WTC11 (cell line): ENCODE measurements around the gene EXOSC7. TPM values are rescaled to one million over a fixed set of nuclear protein-coding genes. Genes with fewer than 3 reads are reported as not detected.

Experiments used
- ATAC-seq: fragments of 200-7000 bp; cut with Tn5 transposase; 2 replicates; pipeline ENCODE4 v1.10.0; 2021; ENCODE audit warnings: mild to moderate bottlenecking, moderate library complexity
- CTCF ChIA-PET: fragments of 300-600 bp; sonication (Branson Sonifier 250); formaldehyde crosslinking; loops from one replicate; lab custom pipeline; 2021; ENCODE audit warnings: antibody characterized with exemption; lab: Charles Lee
- POLR2A ChIA-PET: fragments of 350-600 bp; sonication (Branson Sonifier 250); formaldehyde crosslinking; loops from one replicate; lab custom pipeline; 2021; ENCODE audit warnings: antibody characterized with exemption; lab: Charles Lee
- DNase-seq: peaks from one replicate; pipeline ENCODE4 v3.0.0; 2021; ENCODE audit warnings: low spot score
- H3K27ac Mint-ChIP-seq: 2 replicates; pipeline ENCODE4 v1.8.0; 2021; ENCODE audit warnings: mixed read lengths
- H3K27me3 Mint-ChIP-seq: 2 replicates; pipeline ENCODE4 v1.8.0; 2021; ENCODE audit warnings: low read depth, mild to moderate bottlenecking, moderate library complexity, mixed read lengths
- H3K36me3 Mint-ChIP-seq: 2 replicates; pipeline ENCODE4 v1.8.0; 2021; ENCODE audit warnings: mixed read lengths
- H3K4me1 Mint-ChIP-seq: 2 replicates; pipeline ENCODE4 v1.8.0; 2022; ENCODE audit warnings: mixed read lengths
- H3K4me3 Mint-ChIP-seq: 2 replicates; pipeline ENCODE4 v1.8.0; 2021; ENCODE audit warnings: mild to moderate bottlenecking, moderate library complexity, mixed read lengths
- H3K9me3 Mint-ChIP-seq: 2 replicates; pipeline ENCODE4 v1.8.0; 2021; ENCODE audit warnings: mixed read lengths
- CBFB ChIP-seq: sonication (generic); formaldehyde crosslinking; IDR thresholded peaks from 2 replicates; pipeline ENCODE4 v1.8.1; 2022; ENCODE audit warnings: mild to moderate bottlenecking, low read depth, missing genetic modification reagents
- ELF4 ChIP-seq: sonication (generic); formaldehyde crosslinking; IDR thresholded peaks from 2 replicates; pipeline ENCODE4 v1.8.1; 2022; ENCODE audit warnings: low read depth, mild to moderate bottlenecking, moderate library complexity, missing genetic modification reagents
- FOXJ3 ChIP-seq: sonication (generic); formaldehyde crosslinking; IDR thresholded peaks from 2 replicates; pipeline ENCODE4 v1.9.0; 2021; ENCODE audit warnings: missing genetic modification reagents, mild to moderate bottlenecking, borderline replicate concordance
- FOXK1 ChIP-seq: sonication (generic); formaldehyde crosslinking; IDR thresholded peaks from 2 replicates; pipeline ENCODE4 v1.8.0; 2022; ENCODE audit warnings: mild to moderate bottlenecking, moderate library complexity, missing genetic modification reagents
- GTF2I ChIP-seq: fragments of 250-450 bp; sonication (Bioruptor Pico); conservative IDR thresholded peaks from 2 replicates; pipeline ENCODE4 v1.4.0; 2021; ENCODE audit warnings: mild to moderate bottlenecking
- HMGA2 ChIP-seq: fragments of 250-450 bp; sonication (Bioruptor Pico); IDR thresholded peaks from 2 replicates; pipeline ENCODE4 v1.4.0; 2021; ENCODE audit warnings: mild to moderate bottlenecking, moderate library complexity
- MXD4 ChIP-seq: fragments of 250-450 bp; sonication (Bioruptor Pico); IDR thresholded peaks from 2 replicates; pipeline ENCODE4 v1.8.0; 2021; ENCODE audit warnings: mild to moderate bottlenecking, moderate library complexity, borderline replicate concordance
- MYBL2 ChIP-seq: sonication (generic); formaldehyde crosslinking; IDR thresholded peaks from 2 replicates; pipeline ENCODE4 v1.8.1; 2023; ENCODE audit warnings: mild to moderate bottlenecking, moderate library complexity, missing genetic modification reagents
- NR3C1 ChIP-seq: sonication (generic); formaldehyde crosslinking; conservative IDR thresholded peaks from 2 replicates; pipeline ENCODE4 v1.8.1; 2023; ENCODE audit warnings: low read depth, mild to moderate bottlenecking, missing genetic modification reagents
- SMAD3 ChIP-seq: sonication (generic); formaldehyde crosslinking; IDR thresholded peaks from 2 replicates; pipeline ENCODE4 v1.8.0; 2022; ENCODE audit warnings: missing genetic modification reagents, mild to moderate bottlenecking, borderline replicate concordance
- SMAD4 ChIP-seq: sonication (generic); formaldehyde crosslinking; IDR thresholded peaks from 2 replicates; pipeline ENCODE4 v1.8.0; 2022; ENCODE audit warnings: mild to moderate bottlenecking, missing genetic modification reagents
- ZNF396 ChIP-seq: fragments of 250-450 bp; sonication (Bioruptor Pico); IDR thresholded peaks from 2 replicates; pipeline ENCODE4 v1.8.0; 2021; ENCODE audit warnings: mild to moderate bottlenecking, moderate library complexity, borderline replicate concordance
- total RNA-seq: library from RNA; stranded (reverse); gene quantifications from 3 replicates; pipeline ENCODE4 v1.2.3, GENCODE V29; 2021
- TF ChIP-seq, protein P1 (sequence below): fragments of 250-450 bp; sonication (Bioruptor Pico); IDR thresholded peaks from 2 replicates; pipeline ENCODE4 v1.9.0; 2021; ENCODE audit warnings: mild to moderate bottlenecking
- TF ChIP-seq, protein P2 (sequence below): fragments of 250-450 bp; sonication (Bioruptor Pico); IDR thresholded peaks from 2 replicates; pipeline ENCODE4 v1.9.0; 2021; ENCODE audit warnings: mild to moderate bottlenecking
- TF ChIP-seq, protein P3 (sequence below): sonication (generic); formaldehyde crosslinking; IDR thresholded peaks from 2 replicates; pipeline ENCODE4 v1.8.1; 2023; ENCODE audit warnings: mild to moderate bottlenecking, missing genetic modification reagents
- TF ChIP-seq, protein P4 (sequence below): sonication (generic); formaldehyde crosslinking; IDR thresholded peaks from 2 replicates; pipeline ENCODE4 v1.8.1; 2023; ENCODE audit warnings: mild to moderate bottlenecking, missing genetic modification reagents, moderate library complexity
- TF ChIP-seq, protein P5 (sequence below): sonication (generic); formaldehyde crosslinking; IDR thresholded peaks from 2 replicates; pipeline ENCODE4 v1.8.0; 2022; ENCODE audit warnings: missing genetic modification reagents
- TF ChIP-seq, protein P6 (sequence below): sonication (generic); formaldehyde crosslinking; IDR thresholded peaks from 2 replicates; pipeline ENCODE4 v1.8.0; 2023; ENCODE audit warnings: mild to moderate bottlenecking, missing genetic modification reagents
- TF ChIP-seq, protein P7 (sequence below): fragments of 250-450 bp; sonication (Bioruptor Pico); IDR thresholded peaks from 2 replicates; pipeline ENCODE4 v1.8.0; 2021; ENCODE audit warnings: mild to moderate bottlenecking
- TF ChIP-seq, protein P8 (sequence below): sonication (generic); formaldehyde crosslinking; IDR thresholded peaks from 2 replicates; pipeline ENCODE4 v1.8.0; 2023; ENCODE audit warnings: missing genetic modification reagents

The EXOSC7 gene
- total RNA-seq, 1 experiment from 2014 or later, result 85.7 TPM

DNA sequence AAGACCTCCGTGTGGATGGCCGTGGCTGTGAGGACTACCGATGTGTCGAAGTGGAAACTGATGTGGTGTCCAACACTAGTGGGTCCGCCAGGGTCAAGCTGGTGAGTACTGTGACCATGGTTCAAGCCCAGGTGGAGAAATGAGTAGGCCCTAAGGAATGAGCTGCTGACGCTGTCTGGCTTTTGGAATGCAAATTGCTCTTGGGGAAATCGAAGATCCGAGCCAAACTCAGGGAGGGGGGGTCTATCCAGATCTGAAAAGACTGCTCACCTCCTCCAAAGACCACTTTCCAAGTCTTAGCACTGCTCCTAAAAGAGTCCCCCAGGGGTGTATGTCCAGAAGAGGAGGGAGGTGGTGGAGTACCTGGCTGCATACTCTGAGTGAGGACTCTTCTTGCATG, 13.1 kb downstream of the EXOSC7 start:
- Mint-ChIP-seq H3K9me3 (peaks cover 18% of the 10 kb centered on the region), H3K36me3 (peaks cover 57% of the 10 kb centered on the region), H3K27ac (peak overlapping the region; percentile 36), H3K4me3 (no peak overlapping the region), H3K27me3 (no peaks in the 10 kb centered on the region)
- ATAC-seq (no peak), DNase-seq (no peak)
- ChIA-PET POLR2A (no interaction called here), CTCF (interaction anchor here (1.3 kb wide), 1 partner anchor 12 kb away, joined by 4 read pairs; no protein-coding TSS in a partner anchor)
- no peak for TF ChIP-seq SMAD4 (CRISPR knock-in tag)
- no peak for TF ChIP-seq ELF4
- TF ChIP-seq FOXK1 (CRISPR knock-in tag), result no peak
- TF ChIP-seq, protein P1, sequence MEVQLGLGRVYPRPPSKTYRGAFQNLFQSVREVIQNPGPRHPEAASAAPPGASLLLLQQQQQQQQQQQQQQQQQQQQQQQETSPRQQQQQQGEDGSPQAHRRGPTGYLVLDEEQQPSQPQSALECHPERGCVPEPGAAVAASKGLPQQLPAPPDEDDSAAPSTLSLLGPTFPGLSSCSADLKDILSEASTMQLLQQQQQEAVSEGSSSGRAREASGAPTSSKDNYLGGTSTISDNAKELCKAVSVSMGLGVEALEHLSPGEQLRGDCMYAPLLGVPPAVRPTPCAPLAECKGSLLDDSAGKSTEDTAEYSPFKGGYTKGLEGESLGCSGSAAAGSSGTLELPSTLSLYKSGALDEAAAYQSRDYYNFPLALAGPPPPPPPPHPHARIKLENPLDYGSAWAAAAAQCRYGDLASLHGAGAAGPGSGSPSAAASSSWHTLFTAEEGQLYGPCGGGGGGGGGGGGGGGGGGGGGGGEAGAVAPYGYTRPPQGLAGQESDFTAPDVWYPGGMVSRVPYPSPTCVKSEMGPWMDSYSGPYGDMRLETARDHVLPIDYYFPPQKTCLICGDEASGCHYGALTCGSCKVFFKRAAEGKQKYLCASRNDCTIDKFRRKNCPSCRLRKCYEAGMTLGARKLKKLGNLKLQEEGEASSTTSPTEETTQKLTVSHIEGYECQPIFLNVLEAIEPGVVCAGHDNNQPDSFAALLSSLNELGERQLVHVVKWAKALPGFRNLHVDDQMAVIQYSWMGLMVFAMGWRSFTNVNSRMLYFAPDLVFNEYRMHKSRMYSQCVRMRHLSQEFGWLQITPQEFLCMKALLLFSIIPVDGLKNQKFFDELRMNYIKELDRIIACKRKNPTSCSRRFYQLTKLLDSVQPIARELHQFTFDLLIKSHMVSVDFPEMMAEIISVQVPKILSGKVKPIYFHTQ (CRISPR knock-in tag), result no peak
- TF ChIP-seq, protein P2, sequence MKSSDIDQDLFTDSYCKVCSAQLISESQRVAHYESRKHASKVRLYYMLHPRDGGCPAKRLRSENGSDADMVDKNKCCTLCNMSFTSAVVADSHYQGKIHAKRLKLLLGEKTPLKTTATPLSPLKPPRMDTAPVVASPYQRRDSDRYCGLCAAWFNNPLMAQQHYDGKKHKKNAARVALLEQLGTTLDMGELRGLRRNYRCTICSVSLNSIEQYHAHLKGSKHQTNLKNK (CRISPR knock-in tag), result no peak
- TF ChIP-seq, protein P3, sequence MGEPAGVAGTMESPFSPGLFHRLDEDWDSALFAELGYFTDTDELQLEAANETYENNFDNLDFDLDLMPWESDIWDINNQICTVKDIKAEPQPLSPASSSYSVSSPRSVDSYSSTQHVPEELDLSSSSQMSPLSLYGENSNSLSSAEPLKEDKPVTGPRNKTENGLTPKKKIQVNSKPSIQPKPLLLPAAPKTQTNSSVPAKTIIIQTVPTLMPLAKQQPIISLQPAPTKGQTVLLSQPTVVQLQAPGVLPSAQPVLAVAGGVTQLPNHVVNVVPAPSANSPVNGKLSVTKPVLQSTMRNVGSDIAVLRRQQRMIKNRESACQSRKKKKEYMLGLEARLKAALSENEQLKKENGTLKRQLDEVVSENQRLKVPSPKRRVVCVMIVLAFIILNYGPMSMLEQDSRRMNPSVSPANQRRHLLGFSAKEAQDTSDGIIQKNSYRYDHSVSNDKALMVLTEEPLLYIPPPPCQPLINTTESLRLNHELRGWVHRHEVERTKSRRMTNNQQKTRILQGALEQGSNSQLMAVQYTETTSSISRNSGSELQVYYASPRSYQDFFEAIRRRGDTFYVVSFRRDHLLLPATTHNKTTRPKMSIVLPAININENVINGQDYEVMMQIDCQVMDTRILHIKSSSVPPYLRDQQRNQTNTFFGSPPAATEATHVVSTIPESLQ (CRISPR knock-in tag), result no peak
- no peak for TF ChIP-seq CBFB (CRISPR knock-in tag)
- TF ChIP-seq, protein P4, sequence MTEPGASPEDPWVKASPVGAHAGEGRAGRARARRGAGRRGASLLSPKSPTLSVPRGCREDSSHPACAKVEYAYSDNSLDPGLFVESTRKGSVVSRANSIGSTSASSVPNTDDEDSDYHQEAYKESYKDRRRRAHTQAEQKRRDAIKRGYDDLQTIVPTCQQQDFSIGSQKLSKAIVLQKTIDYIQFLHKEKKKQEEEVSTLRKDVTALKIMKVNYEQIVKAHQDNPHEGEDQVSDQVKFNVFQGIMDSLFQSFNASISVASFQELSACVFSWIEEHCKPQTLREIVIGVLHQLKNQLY (CRISPR knock-in tag), result no peak
- TF ChIP-seq SMAD3 (CRISPR knock-in tag), result no peak
- TF ChIP-seq, protein P5, sequence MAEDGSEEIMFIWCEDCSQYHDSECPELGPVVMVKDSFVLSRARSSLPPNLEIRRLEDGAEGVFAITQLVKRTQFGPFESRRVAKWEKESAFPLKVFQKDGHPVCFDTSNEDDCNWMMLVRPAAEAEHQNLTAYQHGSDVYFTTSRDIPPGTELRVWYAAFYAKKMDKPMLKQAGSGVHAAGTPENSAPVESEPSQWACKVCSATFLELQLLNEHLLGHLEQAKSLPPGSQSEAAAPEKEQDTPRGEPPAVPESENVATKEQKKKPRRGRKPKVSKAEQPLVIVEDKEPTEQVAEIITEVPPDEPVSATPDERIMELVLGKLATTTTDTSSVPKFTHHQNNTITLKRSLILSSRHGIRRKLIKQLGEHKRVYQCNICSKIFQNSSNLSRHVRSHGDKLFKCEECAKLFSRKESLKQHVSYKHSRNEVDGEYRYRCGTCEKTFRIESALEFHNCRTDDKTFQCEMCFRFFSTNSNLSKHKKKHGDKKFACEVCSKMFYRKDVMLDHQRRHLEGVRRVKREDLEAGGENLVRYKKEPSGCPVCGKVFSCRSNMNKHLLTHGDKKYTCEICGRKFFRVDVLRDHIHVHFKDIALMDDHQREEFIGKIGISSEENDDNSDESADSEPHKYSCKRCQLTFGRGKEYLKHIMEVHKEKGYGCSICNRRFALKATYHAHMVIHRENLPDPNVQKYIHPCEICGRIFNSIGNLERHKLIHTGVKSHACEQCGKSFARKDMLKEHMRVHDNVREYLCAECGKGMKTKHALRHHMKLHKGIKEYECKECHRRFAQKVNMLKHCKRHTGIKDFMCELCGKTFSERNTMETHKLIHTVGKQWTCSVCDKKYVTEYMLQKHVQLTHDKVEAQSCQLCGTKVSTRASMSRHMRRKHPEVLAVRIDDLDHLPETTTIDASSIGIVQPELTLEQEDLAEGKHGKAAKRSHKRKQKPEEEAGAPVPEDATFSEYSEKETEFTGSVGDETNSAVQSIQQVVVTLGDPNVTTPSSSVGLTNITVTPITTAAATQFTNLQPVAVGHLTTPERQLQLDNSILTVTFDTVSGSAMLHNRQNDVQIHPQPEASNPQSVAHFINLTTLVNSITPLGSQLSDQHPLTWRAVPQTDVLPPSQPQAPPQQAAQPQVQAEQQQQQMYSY, result no peak
- no peak for TF ChIP-seq MXD4
- no peak for TF ChIP-seq FOXJ3 (CRISPR knock-in tag)
- TF ChIP-seq MYBL2, result no peak
- TF ChIP-seq GTF2I (CRISPR knock-in tag), result no peak
- TF ChIP-seq ZNF396 (CRISPR knock-in tag), result no peak
- TF ChIP-seq, protein P6, sequence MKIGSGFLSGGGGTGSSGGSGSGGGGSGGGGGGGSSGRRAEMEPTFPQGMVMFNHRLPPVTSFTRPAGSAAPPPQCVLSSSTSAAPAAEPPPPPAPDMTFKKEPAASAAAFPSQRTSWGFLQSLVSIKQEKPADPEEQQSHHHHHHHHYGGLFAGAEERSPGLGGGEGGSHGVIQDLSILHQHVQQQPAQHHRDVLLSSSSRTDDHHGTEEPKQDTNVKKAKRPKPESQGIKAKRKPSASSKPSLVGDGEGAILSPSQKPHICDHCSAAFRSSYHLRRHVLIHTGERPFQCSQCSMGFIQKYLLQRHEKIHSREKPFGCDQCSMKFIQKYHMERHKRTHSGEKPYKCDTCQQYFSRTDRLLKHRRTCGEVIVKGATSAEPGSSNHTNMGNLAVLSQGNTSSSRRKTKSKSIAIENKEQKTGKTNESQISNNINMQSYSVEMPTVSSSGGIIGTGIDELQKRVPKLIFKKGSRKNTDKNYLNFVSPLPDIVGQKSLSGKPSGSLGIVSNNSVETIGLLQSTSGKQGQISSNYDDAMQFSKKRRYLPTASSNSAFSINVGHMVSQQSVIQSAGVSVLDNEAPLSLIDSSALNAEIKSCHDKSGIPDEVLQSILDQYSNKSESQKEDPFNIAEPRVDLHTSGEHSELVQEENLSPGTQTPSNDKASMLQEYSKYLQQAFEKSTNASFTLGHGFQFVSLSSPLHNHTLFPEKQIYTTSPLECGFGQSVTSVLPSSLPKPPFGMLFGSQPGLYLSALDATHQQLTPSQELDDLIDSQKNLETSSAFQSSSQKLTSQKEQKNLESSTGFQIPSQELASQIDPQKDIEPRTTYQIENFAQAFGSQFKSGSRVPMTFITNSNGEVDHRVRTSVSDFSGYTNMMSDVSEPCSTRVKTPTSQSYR (CRISPR knock-in tag), result no peak
- TF ChIP-seq, protein P7, sequence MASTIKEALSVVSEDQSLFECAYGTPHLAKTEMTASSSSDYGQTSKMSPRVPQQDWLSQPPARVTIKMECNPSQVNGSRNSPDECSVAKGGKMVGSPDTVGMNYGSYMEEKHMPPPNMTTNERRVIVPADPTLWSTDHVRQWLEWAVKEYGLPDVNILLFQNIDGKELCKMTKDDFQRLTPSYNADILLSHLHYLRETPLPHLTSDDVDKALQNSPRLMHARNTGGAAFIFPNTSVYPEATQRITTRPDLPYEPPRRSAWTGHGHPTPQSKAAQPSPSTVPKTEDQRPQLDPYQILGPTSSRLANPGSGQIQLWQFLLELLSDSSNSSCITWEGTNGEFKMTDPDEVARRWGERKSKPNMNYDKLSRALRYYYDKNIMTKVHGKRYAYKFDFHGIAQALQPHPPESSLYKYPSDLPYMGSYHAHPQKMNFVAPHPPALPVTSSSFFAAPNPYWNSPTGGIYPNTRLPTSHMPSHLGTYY (CRISPR knock-in tag), result no peak
- TF ChIP-seq, protein P8, sequence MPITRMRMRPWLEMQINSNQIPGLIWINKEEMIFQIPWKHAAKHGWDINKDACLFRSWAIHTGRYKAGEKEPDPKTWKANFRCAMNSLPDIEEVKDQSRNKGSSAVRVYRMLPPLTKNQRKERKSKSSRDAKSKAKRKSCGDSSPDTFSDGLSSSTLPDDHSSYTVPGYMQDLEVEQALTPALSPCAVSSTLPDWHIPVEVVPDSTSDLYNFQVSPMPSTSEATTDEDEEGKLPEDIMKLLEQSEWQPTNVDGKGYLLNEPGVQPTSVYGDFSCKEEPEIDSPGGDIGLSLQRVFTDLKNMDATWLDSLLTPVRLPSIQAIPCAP (CRISPR knock-in tag), result no peak
- no peak for TF ChIP-seq HMGA2 (CRISPR knock-in tag)
- TF ChIP-seq NR3C1, result no peak
- TF ChIP-seq, all 79 proteins: peak for 0
- H3K4me1 Mint-ChIP-seq, result peaks cover 37% of the 10 kb centered on the region
